ENCODE measurements around the gene RAPGEF3. TPM values are rescaled to one million over a fixed set of nuclear protein-coding genes. Genes with fewer than 3 reads are reported as not detected.

Gene RAPGEF3
- total and polyA plus RNA-seq, 2 of the 13 experiments (the other 11 are each of a cell fraction or from before 2014, with no cell fraction given) = 0.07 TPM

GRCh38 chr12:47793015-47793681 is 34.5 kb upstream of the RAPGEF3 start:
- ChIA-PET POLR2A (no interaction called here), CTCF (ENCODE audit: low intra/inter-chr PET ratio, low total read pairs) (no interaction called here)
- H3K4me2 ChIP-seq (ENCODE audit: low read depth, low read length) = no peak overlapping the region

More at GRCh38 chr12:47793015-47793681, 34.5 kb upstream of the RAPGEF3 start:
- H3K4me1 ChIP-seq (ENCODE audit: insufficient read depth, low read length) = no peaks in the 10 kb centered on the region
- no peaks in the 10 kb centered on the region for H4K20me1 ChIP-seq (ENCODE audit: insufficient read depth, low read length)
- H3K4me3 ChIP-seq (replicated peaks in 1 of 3; ENCODE audit: insufficient read depth in 1 of 3, low read depth in 2 of 3, low read length in 3 of 3) = no peak overlapping the region
- peaks cover 0 to 4% of the 10 kb centered on the region in 2 experiments; a peak in 2 of 5 replicates for H3K36me3 ChIP-seq (replicated peaks in 1 of 2; ENCODE audit: control insufficient read depth in 1 of 2, insufficient read depth in 2 of 2, low read length in 2 of 2)
- TF ChIP-seq TBX2 (CRISPR knock-in tag; IDR thresholded peaks at IDR 0.05; ENCODE audit: borderline replicate concordance) = no peak
- no peak for TF ChIP-seq SRSF1 (optimal IDR thresholded peaks at IDR 0.05; ENCODE audit: low read depth, low read length)
- TF ChIP-seq RNF219 (CRISPR knock-in tag; IDR thresholded peaks at IDR 0.05) = no peak
- no peak for TF ChIP-seq KLF6 (CRISPR knock-in tag; IDR thresholded peaks at IDR 0.05)
- TF ChIP-seq HOXD1 (CRISPR knock-in tag; IDR thresholded peaks at IDR 0.05) = no peak
- no peak for TF ChIP-seq ZNF205 (CRISPR knock-in tag; IDR thresholded peaks at IDR 0.05)
- no peak for TF ChIP-seq ZNF10 (CRISPR knock-in tag; IDR thresholded peaks at IDR 0.05; ENCODE audit: borderline replicate concordance, low read depth)
- TF ChIP-seq RBFOX2 (IDR thresholded peaks at IDR 0.05; ENCODE audit: low read depth, low read length) = no peak
- H3K79me2 ChIP-seq (ENCODE audit: insufficient read depth, low read length) = no peaks in the 10 kb centered on the region
- intact Hi-C loops (cut with micrococcal nuclease; ENCODE audit: unreplicated experiment) = no loop called here
- FAIRE-seq (no peak), ATAC-seq (no peak), DNase-seq (ENCODE audit: low spot score) (no peak)
- no peak overlapping the region for H2AFZ ChIP-seq (ENCODE audit: low read length)
- in situ Hi-C loops (cut with HindIII; ENCODE audit: extremely low pct_ligation_motif_present, low pct_unique_long_range_greater_than_20kb) = no loop called here
- H3K9me3 ChIP-seq (ENCODE audit: low read length) = no peaks in the 10 kb centered on the region
- H3K27ac ChIP-seq (ENCODE audit: extremely low read length, insufficient read depth, low read length) = no peak overlapping the region
- no peaks in the 10 kb centered on the region for H3K27me3 ChIP-seq (ENCODE audit: control insufficient read depth in 1 of 2, insufficient read depth in 2 of 2, low read length in 2 of 2)
- H3K9ac ChIP-seq (ENCODE audit: insufficient read depth, low read depth, low read length) = no peak overlapping the region
- no TSS peak for BruUV-seq (replicated peaks)
- 89% methylated on average over 7 of the region's 15 CpGs for WGBS (ENCODE audit: low lambda C conversion rate)
